ENCODE results near the gene KNDC1. TPM values are rescaled to one million over a fixed set of nuclear protein-coding genes. Genes with fewer than 3 reads are reported as not detected.

The KNDC1 gene
- total and polyA plus RNA-seq, 2 of the 13 experiments (the other 11 are each of a cell fraction or from before 2014, with no cell fraction given), result 0.69 TPM; not detected in 1

DNA sequence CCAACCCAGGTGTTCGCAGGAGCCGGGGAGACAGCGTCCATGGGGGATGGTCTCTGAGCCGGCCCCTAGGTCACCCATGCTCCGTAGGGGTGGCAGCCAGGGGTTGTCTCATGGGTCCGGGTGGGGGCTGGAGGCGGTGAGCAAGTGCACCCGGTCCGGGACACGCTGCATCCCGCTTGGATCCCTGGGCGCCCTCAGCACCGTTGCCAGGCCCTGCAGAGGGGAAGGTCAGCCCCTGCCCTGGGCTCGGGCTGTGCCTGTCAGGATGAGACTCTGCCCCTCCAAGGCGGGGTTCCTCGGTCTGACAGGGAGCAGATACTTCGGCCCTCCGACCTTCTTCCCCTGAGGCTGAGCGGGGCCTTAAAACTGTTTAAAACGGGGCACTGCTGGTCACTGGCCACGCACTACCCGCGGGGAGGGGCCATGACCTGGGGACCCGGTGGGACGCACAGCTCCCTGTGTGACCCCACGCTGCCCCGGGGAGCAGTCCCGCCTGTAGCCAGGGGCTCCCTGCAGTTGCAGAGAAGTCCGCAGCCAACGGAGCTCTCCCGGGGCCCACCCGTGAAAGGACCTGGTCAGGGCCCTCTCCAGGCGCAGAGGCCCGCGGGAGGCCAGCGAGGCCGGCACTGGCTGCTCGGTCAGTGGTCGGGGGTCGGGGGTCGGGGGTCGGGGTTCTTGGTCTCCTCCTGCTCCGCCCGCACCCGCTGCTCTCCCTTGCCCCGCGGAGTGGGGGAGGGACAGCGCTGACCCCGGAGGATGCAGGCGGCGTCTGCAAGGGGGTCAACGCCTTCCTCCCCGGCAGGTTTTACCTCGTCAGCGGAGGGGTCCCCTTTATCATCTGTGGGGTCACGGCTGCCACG is 33.4 kb upstream of the KNDC1 start:
- Histone ChIP-seq H3K36me3 (replicated peaks in 1 of 2; ENCODE audit: control insufficient read depth in 1 of 2, insufficient read depth in 2 of 2, low read length in 2 of 2) (no peaks in the 10 kb centered on the region), H3K4me3 (replicated peaks in 1 of 3; ENCODE audit: insufficient read depth in 1 of 3, low read depth in 2 of 3, low read length in 3 of 3) (no peak overlapping the region), H3K4me2 (ENCODE audit: low read depth, low read length) (no peak overlapping the region), H3K27ac (ENCODE audit: extremely low read length, insufficient read depth, low read length) (no peak overlapping the region), H3K4me1 (ENCODE audit: insufficient read depth, low read length) (no peaks in the 10 kb centered on the region), H3K79me2 (ENCODE audit: insufficient read depth, low read length) (no peaks in the 10 kb centered on the region), H3K27me3 (ENCODE audit: control insufficient read depth in 1 of 2, insufficient read depth in 2 of 2, low read length in 2 of 2) (peaks cover 8 to 26% of the 10 kb centered on the region in 2 experiments; a peak in 4 of 5 replicates), H2AFZ (ENCODE audit: low read length) (no peak overlapping the region), H3K9me3 (ENCODE audit: low read length) (no peaks in the 10 kb centered on the region), H4K20me1 (ENCODE audit: insufficient read depth, low read length) (peaks cover 6% of the 10 kb centered on the region; the same call in 1 of the 2 replicates), H3K9ac (ENCODE audit: insufficient read depth, low read depth, low read length) (no peak overlapping the region)
- FAIRE-seq (no peak), DNase-seq (ENCODE audit: low spot score) (no peak), ATAC-seq (no peak)
- TF ChIP-seq ZSCAN25 (CRISPR knock-in tag; IDR thresholded peaks at IDR 0.05), result no peak
- no peak for TF ChIP-seq PPARG (CRISPR knock-in tag; conservative IDR thresholded peaks at IDR 0.05)
- TF ChIP-seq SRSF9 (IDR thresholded peaks at IDR 0.05; ENCODE audit: borderline replicate concordance, insufficient read depth, low read depth, low read length, poor library complexity, severe bottlenecking), result no peak
- TF ChIP-seq CAMTA2 (CRISPR knock-in tag; IDR thresholded peaks at IDR 0.05; ENCODE audit: borderline replicate concordance), result no peak
- TF ChIP-seq POLR2AphosphoS5 (IDR thresholded peaks at IDR 0.05; ENCODE audit: low read depth, low read length), result no peak
- TF ChIP-seq, protein P1, sequence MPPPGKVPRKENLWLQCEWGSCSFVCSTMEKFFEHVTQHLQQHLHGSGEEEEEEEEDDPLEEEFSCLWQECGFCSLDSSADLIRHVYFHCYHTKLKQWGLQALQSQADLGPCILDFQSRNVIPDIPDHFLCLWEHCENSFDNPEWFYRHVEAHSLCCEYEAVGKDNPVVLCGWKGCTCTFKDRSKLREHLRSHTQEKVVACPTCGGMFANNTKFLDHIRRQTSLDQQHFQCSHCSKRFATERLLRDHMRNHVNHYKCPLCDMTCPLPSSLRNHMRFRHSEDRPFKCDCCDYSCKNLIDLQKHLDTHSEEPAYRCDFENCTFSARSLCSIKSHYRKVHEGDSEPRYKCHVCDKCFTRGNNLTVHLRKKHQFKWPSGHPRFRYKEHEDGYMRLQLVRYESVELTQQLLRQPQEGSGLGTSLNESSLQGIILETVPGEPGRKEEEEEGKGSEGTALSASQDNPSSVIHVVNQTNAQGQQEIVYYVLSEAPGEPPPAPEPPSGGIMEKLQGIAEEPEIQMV (CRISPR knock-in tag; IDR thresholded peaks at IDR 0.05; ENCODE audit: low read depth), result no peak
- no peak for TF ChIP-seq ZNF138 (CRISPR knock-in tag; IDR thresholded peaks at IDR 0.05; ENCODE audit: low read depth)
- no peak for TF ChIP-seq HNRNPLL (IDR thresholded peaks at IDR 0.05; ENCODE audit: low read depth, low read length, poor library complexity, severe bottlenecking)
- TF ChIP-seq DR1 (CRISPR knock-in tag; IDR thresholded peaks at IDR 0.05), result no peak
- no peak for TF ChIP-seq ZNF136 (CRISPR knock-in tag; IDR thresholded peaks at IDR 0.05; ENCODE audit: low read depth)
- TF ChIP-seq RFX5 (IDR thresholded peaks at IDR 0.05; ENCODE audit: low read depth, low read length), result no peak
- no peak for TF ChIP-seq SSRP1 (CRISPR knock-in tag; IDR thresholded peaks at IDR 0.05)
- no peak for TF ChIP-seq ZNF124 (CRISPR knock-in tag; IDR thresholded peaks at IDR 0.05)
- TF ChIP-seq, protein P2, sequence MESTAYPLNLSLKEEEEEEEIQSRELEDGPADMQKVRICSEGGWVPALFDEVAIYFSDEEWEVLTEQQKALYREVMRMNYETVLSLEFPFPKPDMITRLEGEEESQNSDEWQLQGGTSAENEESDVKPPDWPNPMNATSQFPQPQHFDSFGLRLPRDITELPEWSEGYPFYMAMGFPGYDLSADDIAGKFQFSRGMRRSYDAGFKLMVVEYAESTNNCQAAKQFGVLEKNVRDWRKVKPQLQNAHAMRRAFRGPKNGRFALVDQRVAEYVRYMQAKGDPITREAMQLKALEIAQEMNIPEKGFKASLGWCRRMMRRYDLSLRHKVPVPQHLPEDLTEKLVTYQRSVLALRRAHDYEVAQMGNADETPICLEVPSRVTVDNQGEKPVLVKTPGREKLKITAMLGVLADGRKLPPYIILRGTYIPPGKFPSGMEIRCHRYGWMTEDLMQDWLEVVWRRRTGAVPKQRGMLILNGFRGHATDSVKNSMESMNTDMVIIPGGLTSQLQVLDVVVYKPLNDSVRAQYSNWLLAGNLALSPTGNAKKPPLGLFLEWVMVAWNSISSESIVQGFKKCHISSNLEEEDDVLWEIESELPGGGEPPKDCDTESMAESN (CRISPR knock-in tag; conservative IDR thresholded peaks at IDR 0.05), result no peak
- no peak for TF ChIP-seq BCL6 (CRISPR knock-in tag; IDR thresholded peaks at IDR 0.05)
- in situ Hi-C loops (cut with HindIII; ENCODE audit: extremely low pct_ligation_motif_present, low pct_unique_long_range_greater_than_20kb) (loop anchor here (10.0 kb wide), 1 partner anchor 182 kb away; the partner anchor contains the start of gene CFAP46), intact Hi-C loops (cut with micrococcal nuclease; ENCODE audit: unreplicated experiment) (no loop called here)
- BruUV-seq (replicated peaks), result no TSS peak
- CTCF ChIA-PET (ENCODE audit: low intra/inter-chr PET ratio, low total read pairs), result no interaction called here
- POLR2A ChIA-PET, result no interaction called here
- 59% methylated on average over 26 of the region's 57 CpGs for WGBS (ENCODE audit: low lambda C conversion rate)

All from HepG2 (cell line).